Measurements from ENCODE around the gene KASH5.
"Not testable (repeated sequence)": the region's sequence is repeated elsewhere in the genome, so short reads cannot be mapped to it uniquely, and the experiment has no call there.

The KASH5 gene

GRCh38 chr19:49362048-49362928 lies 25.8 kb upstream of the KASH5 start, which contains the start of gene TEAD2:
Gene TEAD2, minus strand, starts transcription at chr19:49362416. Its CDS starts 2,341 bp downstream, at chr19:49360075.
- DNase-seq: no peak

DNA sequence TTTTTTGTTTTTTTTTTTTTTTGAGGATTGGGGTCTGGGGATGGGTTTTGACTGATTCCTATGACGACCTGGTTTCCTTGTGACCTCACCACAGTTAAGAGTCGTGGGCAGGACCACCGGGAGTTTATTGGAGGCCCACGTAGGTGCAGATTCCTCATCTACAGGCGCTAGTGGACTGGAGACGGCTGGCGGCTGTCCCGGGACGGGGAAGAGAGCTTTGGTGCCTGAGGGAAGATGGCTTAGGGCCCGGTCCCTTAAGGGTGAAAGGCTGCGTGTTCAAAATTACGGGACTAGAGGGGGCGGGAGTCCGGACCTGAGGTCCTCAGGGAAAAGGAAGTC lies 25.2 kb upstream of the KASH5 start:
- DNase-seq: no peak

DNA sequence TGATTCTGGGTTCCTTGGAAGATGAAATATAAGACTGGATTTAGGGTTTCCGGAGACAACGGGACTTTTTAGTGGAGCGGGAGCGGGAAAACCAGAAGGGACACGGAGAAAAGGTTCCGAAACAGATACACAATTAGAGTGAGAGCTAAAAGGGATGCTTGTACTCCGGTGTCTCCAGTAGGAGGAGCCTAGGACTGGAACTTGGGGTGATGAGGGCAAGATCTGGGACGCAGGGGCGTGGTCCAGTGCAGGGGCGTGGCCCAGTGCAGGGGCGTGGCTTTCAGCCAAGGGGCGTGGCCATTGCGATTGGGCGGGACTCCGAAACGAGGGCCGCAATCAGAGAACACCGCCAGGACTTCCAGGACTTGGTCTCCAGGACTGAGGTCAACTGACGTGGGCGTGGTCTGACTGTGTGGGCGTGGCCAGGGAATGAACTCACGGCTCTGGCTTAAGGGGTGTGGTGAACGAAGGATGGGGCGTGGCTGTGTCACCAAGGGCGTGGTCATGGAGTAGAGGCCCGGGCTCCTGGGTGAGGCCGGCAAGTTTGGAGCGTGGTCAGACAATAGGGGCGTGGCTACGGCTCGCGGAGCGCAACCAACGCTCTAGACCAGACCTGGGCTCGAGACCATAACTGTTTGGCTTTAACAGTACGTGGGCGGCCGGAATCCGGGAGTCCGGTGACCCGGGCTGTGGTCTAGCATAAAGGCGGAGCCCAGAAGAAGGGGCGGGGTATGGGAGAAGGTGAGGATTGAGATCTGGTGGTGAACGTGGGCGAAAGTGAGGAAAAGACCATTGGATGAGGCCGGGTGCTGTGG lies 24.6 kb upstream of the KASH5 start, which contains the start of gene DKKL1:
DKKL1 (plus strand) TSS at position 610 of the 815 bp plus-strand sequence; CDS start at position 732, 122 bp downstream.
- no peak for DNase-seq

DNA sequence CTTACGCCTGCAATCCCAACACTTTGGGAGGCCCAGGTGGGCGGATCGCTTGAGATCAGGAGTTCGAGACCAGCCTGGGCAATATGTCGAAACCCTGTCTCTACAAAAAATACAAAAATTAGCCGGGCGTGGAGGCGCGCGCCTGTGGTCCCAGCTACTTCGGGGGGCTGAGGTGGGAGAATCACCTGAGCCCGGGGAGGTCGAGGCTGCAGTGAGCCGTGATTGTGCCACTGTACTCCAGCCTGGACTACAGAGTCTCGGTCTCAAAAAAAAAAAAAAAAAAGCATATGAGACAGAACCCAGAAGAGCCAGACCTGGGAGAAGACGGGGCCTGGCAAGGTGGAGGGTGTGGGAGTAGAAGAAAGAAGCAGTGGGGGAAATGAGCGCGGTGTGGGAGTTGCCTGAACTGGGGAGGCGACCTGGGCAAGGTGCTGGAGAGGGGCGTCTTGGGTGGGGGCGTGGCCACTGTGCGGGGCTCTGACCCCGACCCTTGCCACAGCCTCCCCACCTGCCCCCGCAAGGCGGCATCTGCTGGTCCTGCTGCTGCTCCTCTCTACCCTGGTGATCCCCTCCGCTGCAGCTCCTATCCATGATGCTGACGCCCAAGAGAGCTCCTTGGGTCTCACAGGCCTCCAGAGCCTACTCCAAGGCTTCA lies 23.8 kb upstream of the KASH5 start:
- DNase-seq: no peak

- DNase-seq: no peak
These were observed 21.9 kb upstream of the KASH5 start for GRCh38 chr19:49366110-49366509.

GRCh38 chr19:49368711-49369358 lies 19.2 kb upstream of the KASH5 start:
- no peak for DNase-seq

- DNase-seq: no peak
These were observed 16.9 kb upstream of the KASH5 start for GRCh38 chr19:49371184-49371583.

DNA sequence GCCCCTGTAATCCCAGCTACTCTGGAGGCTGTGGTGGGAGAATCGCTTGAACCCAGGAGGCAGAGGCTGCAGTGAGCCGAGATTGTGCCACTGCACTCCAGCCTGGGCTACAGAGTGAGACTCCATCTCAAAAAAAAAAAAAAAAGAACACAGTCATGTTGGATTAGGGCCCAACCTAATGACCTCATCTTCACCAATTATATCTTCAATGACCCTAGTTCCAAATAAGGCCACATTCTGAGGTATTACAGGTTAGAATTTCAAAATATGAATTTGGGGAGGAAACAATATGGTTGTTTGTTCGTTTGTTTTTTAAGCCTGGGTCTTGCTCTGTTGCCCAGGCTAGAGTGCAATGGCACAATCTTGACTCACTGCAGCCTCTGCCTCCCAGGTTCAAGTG lies 14.9 kb upstream of the KASH5 start:
- DNase-seq: not testable (repeated sequence)

- DNase-seq: no peak
These were observed 13.2 kb upstream of the KASH5 start for GRCh38 chr19:49374665-49375434.

GRCh38 chr19:49378512-49378911 lies 9.5 kb upstream of the KASH5 start:
- no peak for DNase-seq

GRCh38 chr19:49380391-49380790 lies 7.7 kb upstream of the KASH5 start:
- DNase-seq: no peak

- no peak for DNase-seq
These were observed 5.4 kb upstream of the KASH5 start for GRCh38 chr19:49382639-49383038.

DNA sequence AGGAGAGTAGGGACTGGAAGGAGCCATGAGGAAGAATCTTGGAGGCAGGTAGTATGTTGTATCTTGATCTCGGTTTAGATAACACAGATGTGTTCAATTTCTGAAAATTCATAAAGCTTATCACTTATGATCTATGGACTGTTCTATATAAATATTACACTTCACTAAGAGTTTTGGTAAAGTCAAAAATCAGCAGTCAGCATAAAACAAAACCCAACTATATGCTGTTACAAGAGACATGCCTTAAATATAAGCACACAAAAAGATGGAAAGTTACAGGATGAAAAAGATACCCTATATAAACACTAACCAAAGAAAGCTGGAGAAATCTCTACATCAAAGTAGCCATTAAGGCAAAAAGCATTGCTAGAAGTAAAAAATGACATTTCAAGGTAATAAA lies 4.5 kb upstream of the KASH5 start:
- DNase-seq: no peak

- no peak for DNase-seq
These were observed 1.4 kb downstream of the KASH5 start for GRCh38 chr19:49389406-49389805.

DNA sequence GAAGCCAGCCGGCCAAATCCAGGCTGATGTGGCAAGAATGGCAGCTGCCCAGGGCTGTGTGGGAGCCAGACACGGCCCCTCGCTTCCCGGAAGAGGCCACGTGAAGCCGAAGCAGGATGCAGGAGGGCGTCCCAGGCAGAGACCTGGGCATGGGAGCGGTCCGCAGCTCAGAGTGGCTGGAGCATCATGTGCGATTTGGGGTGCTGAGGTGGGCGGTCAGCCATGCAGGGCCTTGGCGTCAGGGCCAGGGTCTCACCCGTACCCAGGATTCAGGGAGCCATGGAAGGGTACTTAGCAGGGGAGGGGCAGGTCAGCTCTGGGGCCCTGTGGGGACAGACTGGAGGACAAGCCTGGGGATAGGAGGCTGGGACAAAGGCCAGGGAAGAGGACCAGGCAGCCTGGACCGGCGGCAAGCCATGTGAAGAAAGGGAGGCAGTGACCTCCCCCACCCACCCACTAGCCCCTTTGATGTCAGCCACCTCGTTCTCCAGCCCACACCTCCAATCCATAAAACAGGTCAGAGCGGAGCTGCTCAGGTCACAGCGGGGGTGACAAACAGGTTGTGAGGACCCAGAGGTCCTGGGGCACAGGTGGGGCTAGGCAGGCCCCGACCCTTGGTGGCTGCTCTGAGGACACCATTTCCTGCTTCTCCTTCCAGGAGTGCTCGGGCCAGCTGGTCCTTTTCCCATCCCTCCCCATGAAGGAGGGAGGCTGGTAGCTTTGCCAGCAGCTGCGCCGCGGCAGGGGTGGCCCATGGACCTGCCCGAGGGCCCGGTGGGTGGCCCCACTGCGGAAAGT lies 2.3 kb downstream of the KASH5 start:
- DNase-seq: no peak

- DNase-seq: no peak
These were observed 2.9 kb downstream of the KASH5 start for GRCh38 chr19:49390929-49391359.

DNA sequence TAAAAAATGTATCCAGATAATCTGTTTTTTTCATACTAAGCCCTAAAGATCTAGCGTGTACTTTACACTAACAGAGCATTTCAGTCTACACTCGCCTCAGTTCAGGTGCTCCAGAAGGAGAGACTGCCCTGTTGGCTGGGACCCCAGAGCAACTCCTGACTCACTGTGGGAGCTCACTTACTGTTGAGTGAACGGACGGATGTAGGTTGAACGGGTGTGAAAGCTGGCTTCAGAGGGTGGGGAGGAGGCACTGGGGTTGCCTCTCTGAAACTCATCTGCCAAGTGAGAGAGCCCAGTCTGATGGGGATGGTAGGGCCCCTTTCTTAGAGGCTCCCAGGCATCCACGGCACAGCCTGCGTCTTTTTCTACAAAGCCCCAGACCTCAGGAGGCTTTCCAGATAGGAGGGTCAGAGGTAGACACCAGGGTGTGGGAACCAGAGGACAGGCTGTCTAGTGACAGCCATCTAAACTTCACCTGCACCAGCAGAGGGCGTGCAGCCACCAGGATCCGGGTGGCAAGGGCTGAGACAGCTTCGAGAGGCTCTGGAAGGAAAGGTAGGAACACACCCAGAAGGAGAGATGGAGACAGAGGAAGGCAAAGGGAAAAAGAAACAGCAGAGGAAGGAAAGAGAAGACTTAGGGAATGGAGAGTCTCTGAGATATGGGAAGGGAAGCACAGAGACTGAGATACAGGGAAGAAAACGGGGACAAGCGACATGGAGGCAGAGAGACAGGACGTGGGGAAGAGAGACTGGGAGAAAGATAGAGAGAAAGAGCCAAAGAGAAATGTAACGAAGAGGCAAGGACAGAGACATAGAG lies 3.7 kb downstream of the KASH5 start:
- DNase-seq: peak; percentile 46

DNA sequence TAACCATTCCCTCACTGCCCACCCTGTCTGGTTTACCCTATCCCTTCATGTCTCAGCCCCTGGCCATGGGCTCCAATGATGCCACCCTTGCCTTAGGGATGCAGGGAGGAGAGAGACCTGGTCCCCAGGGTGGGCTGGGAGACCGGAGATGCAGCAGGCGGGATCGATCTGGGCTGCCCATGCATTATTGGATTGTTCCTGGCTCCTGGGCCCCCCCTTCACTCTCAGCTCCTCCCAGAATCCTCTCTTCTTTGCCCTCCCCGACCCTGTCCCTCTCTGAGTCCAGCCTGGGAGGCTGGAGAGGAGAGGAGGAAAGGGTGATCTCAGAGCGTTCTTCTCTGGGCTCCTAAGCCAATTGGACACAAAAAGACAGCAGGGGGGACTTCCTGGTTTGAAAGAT lies 5.8 kb downstream of the KASH5 start:
- no peak for DNase-seq

DNA sequence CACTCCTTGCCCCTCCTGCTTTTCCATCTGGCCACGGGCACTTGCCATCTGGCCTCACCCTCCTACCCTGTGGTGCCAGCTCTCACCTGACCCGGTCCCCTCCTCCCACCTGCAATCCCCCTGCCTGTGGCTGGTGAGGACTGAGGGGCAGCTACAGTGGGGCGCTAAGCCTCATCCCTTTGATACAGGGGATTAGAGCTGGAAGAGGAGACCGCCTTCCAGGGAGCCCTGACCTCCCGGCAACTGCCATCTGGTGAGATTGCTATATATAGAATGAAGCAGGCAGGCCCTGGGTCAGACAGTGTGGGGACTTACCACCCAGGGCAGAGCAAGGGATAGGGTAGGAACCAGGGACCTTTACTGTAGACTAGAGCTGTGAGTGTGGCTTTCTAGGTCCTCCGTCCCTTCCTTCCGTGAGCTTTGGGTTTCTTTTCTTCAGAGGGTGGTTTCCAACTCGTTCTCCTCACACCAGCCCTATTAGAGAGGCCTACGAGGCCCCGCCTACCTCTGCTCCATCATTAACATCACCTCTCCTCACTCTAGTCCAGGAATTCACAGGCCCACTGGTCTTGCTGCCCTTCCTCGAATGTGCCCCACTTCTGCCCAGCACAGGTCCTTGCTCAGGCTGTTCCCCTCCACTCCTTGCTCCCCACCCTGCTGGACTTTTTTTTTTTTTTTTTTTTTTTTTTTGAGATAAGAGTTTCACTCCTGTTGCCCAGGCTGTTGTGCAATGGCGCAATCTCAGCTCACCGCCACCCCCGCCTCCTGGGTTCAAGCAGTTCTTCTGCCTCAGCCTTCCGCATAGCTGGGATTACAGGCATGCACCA lies 7.7 kb downstream of the KASH5 start:
- no peak for DNase-seq

Data from KG1 (cell line).